Activated CD4-positive, alpha-beta T cell treated with anti-CD3 and anti-CD28 coated beads, Interleukin-10, Interleukin-2, amounts not matched to agents 100 ng/mL and 50 ng/mL, durations not matched to agents 16 hours and 8 hours (primary cell): ENCODE measurements around the gene SLC35D3.
"Not testable (repeated sequence)": the region's sequence is repeated elsewhere in the genome, so short reads cannot be mapped to it uniquely, and the experiment has no call there.

Experiments used
- DNase-seq: peaks from one replicate; pipeline ENCODE4 v3.0.0-alpha.2; 2020

The SLC35D3 gene, protein sequence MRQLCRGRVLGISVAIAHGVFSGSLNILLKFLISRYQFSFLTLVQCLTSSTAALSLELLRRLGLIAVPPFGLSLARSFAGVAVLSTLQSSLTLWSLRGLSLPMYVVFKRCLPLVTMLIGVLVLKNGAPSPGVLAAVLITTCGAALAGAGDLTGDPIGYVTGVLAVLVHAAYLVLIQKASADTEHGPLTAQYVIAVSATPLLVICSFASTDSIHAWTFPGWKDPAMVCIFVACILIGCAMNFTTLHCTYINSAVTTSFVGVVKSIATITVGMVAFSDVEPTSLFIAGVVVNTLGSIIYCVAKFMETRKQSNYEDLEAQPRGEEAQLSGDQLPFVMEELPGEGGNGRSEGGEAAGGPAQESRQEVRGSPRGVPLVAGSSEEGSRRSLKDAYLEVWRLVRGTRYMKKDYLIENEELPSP

DNA sequence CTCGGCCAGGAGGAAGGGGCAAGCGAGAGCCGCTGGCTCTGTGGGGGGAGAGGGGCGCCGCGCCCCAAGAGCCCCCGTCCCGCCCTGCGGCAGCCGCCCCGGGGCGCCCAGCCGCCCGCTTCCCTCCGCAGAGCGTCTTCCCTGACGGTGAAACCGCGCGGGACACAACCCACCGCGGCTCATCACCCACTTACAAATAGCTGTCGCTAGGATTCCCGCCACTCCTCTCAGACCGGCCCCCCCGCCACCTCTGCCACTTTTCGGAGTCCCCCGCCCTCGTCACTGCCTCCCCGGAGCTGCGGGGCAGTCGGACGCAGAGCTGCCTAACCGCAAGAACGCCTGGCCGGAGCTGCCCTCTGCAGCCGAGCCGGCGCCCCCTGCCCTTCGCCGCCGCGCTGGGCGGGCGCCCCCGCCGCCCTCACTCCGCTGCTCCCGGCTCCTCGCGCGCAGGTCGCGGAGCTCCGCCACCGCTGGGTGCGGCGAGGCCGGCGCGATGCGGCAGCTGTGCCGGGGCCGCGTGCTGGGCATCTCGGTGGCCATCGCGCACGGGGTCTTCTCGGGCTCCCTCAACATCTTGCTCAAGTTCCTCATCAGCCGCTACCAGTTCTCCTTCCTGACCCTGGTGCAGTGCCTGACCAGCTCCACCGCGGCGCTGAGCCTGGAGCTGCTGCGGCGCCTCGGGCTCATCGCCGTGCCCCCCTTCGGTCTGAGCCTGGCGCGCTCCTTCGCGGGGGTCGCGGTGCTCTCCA is at the start of gene SLC35D3:
TSS of gene SLC35D3 (plus strand) at position 366 of the 749 bp plus-strand sequence. CDS start at position 494, 128 bp downstream.
- no peak for DNase-seq

DNA sequence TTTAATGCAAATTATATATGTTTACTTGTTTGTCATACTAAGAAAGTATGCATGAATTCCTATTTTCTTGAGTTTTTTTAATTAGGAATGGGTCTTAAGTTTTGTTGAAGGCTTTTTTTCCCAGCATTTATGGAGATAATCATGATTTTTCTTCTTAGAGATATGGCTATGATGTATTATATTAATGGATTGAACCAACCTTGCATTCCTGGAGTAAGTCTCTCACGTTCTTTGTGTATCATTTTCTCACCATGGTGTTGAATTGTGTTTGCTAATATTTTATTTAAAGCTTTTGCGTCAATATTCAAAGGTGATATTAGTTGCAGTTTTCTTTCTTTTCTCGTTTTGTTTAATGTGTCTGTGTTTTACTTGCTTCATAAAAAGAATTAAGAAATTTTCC is 48.4 kb upstream of the SLC35D3 start:
- no peak for DNase-seq

DNA sequence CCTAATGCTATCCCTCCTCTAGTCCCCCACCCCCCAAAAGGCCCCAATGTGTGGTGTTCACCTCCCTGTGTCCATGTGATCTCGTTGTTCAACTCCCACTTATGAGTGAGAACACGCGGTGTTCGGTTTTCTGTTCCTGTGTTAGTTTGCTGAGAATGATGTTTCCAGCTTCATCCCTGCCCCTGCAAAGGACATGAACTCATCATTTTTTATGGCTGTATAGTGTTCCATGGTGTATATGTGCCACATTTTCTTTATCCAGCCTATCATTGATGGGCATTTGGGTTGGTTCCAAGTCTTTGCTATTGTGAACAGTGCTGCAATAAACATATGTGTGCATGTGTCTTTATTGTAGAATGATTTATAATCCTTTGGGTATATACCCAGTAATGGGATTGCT is 45.6 kb upstream of the SLC35D3 start:
- DNase-seq: not testable (repeated sequence)

DNA sequence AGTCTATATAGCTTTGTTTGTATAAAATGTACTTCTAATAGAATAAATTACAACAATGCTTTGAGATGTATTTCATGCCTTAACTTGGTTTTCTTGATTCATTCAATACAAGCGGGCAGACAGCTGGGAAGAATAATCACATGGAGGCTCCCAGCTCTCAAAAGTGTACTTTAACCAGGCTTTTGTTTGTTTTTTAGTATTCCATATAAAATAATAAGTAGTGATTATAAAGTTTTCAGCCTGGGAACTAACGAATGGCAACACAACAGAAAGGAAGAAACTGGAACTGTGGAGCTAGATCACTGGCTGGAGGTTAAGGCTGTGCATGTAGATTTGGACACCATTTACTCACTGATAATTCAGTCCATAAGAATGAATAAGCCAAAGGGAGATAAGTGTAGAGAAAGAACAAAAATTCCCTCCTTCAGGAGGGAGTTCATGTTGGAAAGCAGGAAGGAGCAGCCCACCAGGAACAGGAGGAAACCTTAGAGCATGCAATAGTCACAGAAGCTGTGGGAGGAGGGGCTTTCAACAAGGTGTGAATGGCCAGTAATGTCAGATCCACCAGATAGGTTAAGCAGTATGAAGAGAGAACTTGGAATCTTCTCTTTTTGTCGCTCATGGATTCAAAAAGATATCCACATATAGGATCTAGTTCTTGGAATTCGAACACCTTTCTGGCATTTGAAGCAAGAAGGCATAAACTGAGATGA is 41.2 kb upstream of the SLC35D3 start:
- no peak for DNase-seq

DNA sequence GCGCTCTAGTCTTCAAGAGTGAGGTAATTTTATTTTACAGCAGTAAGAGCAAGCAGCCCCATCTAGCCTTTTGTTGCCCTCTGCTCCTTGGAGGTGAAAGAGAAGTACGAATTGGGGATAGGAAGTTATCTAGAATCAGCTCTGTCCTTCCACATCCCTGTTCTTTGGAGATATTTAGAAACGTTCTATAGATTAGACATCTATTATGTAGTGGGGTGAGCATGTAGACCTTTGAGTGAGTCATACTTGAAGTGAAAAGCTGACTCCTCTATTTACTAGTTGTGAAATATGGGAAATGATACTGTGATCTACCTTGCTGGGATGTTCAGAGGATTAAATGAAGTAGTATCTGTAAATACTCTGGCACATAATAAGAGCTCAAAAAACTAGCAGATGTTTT is 36.0 kb upstream of the SLC35D3 start:
- peak; percentile 13 for DNase-seq

DNA sequence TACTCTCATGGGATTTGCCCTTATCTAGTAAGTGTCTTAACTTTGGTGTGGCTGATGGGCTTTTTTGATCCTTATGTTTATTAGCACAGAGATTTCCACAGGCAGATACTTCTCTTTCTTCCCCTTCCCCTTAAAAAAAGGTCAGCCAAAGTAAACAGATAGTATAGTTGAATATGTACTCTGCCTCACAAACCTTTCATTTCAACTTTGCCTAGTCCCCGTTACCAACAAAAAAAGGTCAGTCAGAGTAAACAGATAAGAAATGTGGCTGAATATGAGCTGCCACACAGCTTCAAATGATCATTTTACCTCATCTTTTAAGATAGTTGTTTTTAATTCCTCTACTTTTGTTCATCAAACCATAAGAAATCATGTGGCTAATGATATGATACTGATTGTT is 34.1 kb upstream of the SLC35D3 start:
- no peak for DNase-seq

DNA sequence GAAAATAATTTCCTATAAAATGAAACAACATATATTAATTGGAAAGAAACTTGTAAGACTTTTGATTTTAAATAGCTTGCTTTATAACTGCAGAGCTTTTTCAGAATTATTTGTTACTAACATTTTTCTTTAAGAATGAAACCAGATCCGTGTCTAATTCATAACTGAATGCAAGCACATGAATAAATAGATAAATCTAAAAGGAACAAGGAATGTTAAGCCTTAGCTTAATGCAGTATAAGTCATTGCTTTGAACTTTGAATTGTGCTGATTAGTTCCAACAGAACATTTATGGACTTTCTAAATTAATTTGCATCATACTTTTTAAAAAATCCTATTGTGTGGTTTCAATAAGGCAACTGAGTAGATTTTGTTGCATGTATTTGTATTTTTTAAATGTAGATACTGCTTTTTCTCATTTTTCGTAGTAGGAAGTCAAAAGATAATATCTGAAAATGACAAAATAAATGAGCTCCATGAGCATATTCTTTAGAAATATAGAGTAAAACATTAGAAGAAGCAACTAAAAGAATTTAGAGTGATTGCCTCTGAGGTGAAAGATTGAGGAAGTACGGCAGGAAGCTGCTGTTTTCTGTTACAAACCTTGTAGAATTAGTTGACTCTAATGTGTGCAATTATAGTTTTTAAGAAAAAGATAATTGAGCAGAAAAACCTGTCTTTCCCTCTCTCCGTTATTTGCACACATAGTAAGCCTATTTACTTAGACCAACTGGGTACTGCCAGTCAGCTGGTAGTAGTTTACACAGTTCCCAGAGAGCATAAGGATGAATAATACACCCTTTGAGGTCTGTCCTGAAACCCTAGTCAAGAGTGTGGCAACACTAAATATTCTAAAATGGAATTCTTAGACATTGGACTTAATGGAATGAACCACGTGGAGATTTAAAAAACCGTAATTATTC is 32.6 kb upstream of the SLC35D3 start:
- no peak for DNase-seq

DNA sequence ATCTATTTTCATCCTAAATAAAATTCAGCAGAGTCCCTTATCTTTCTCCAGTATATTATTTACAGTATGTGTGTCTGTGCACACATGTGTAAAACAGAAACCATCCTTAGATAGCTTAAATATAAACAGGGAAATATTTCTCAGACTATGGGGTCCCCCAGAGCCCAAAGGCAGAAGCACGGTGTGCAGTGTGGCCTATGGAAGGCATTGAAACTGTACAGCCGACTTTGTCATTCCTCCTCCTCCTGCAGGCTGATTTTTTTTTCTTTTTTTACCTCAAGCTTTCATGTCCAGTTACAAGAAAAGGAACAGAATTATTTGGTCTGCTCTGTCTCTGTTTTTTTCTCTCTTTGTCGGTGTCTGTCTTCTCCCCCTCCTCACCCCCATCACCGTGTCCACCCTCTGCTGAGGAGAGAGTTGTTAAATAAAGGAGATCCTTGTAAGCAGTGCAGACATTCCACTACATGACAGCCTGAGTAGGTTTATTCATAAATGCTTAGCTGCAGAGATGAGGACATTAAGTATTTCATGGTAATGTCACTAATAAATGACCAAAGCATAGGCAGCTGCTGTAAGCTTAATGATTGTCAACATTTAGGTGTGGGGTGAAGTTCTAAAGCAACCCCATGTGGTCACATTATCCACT is 31.8 kb upstream of the SLC35D3 start:
- DNase-seq: no peak

DNA sequence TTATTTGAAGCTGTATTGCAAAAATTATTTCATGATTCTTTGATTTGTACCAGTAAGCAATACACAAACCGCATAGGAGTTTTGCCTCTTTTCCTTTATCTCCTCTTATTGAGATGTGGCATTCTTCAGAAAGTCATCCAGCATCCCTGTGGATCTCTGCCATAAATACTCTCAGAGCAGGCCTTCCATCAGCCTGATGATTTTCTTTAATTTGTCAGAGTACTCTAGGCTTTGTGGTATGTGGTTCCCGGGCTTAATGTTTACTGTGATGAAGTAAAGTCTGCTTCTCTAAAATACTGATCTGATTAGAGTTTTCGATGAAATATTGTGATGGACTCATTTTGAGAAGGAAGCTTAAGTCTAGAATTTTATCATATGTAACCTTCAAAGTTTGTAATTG is 31.1 kb upstream of the SLC35D3 start:
- DNase-seq: peak; percentile 14

DNA sequence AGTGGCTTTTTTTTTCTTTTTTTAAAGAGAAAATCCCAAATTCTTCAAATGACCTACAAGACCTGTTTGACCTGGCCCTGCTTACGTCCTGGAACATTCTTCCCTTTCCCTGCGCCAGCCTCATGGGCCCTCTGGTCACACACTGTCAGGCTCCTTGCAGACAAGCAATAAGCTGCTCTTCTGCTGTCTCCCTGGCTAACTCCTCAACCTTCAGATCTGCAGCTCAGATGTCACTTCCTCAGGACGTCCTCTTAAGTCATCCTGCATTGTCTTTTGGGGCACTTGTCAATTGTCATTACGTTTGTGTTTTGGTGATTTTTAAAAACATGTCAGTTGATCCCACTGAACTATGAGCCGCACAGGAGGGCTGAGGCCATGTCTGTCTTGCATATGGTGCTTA is 28.9 kb upstream of the SLC35D3 start:
- no peak for DNase-seq

DNA sequence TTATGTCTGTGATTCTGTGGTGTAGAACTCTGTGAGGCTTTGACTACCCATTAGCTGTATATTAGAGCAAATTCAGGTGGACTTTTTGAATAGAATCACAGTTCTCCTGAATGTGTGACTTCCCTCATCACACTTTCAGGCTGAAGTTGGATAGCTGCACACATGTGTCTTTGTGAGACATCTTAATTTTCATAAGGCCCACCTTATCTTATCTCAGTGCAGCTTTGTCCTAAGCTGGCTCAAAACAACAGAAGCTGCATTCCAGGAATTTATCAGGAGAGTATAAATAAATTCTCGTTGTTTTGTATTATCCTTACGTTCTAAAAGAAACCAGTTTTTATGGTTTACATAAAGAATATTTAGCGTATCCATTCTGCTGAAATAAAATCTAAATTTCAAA is 26.2 kb upstream of the SLC35D3 start:
- DNase-seq: no peak

DNA sequence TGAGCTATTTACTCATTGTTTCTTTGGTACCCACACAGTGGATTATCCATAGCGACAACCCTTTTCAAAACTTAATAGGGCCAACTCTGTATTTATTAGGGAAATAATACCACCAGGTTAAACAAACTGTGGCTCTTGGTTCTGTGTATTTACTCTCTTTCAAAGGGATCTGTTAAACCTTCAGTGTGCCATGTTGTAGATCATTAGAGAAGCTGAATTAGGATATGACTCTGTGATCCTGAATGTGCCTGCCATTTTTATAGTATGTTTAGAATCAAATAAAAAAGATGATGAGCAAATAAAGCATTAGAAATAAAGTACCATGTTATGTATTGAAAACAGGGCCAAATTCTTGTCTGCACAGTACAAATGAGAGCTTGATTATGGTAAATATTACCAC is 25.0 kb upstream of the SLC35D3 start:
- no peak for DNase-seq

DNA sequence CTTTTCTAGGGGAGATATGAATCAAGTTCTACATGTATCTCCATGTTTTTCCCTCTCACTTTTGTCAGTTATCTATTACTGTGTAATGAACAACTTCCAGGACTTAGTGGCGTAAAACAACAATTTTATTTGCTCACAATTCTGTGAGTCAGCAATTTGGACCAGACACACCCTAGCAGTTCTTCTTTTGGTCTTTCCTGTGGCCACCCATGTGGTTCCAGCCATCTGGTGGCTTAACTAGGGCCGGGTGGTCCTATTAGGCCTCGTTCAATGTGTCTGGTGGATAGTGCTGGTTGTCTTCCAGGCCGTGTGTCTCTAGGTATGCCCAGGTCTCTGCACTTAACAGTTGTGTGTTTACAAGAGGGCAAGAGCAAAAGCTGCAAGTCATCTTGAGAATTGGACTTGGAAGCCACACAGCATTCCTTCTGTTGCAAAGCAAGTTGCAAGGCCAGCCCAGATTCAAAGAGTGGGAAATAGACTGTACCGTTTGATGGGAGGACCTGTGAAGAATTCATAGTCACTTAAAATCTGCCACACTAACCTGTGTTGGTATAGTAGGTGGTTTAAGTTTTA is 20.8 kb upstream of the SLC35D3 start:
- DNase-seq: no peak

DNA sequence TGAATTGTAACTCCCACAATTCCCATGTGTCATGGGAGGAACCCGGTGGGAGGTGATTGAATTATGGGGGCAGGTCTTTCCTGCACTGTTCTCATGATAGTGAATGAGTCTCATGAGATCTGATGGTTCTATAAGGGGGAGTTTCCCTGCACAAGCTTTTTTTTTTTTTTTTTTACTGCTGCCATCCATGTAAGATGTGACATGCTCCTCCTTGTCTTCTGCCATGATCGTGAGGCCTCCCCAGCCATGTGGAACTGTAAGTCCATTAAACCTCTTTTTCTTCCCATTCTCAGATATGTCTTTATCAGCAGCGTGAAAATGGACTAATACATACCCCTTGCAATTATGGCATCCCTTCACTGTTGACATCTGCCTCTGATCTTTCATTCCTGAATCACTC is 17.6 kb upstream of the SLC35D3 start:
- not testable (repeated sequence) for DNase-seq

DNA sequence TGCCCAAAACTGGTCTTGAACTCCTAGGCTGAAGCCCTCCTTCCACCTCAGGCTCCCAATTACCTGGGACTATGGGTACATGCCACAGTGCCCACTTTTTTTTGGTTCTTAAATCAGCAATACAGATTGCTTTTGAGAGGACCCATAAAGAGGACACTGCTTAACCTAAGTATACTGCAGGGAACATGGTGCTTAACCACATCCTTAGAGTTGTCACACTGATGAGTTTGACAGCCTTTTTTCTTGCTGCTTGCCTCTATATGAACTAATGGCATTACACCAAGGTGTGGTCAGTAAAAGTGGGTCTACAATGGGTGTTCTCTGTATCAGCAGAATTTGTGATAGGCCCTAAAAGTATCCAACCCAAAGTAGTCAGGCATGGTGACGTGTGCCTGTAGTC is 7.2 kb upstream of the SLC35D3 start:
- no peak for DNase-seq

DNA sequence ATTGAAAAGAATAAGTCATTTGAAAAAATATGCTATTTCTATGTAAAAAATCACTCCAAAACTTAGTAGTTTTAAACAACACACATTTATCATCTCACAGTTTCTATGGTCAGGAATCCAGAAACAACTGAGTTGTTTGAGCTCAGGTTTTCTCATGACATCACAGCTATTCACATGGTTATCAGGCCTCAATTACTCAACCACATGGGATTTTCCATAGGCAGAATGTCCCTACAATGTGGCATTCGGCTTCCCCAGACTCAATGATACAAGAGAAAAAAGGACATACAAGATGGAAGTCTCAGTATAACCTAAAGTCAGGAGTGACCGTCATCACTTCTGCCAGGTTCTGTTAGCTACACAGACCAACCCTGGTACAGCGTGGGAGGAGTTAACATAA is 3.4 kb upstream of the SLC35D3 start:
- DNase-seq: no peak

DNA sequence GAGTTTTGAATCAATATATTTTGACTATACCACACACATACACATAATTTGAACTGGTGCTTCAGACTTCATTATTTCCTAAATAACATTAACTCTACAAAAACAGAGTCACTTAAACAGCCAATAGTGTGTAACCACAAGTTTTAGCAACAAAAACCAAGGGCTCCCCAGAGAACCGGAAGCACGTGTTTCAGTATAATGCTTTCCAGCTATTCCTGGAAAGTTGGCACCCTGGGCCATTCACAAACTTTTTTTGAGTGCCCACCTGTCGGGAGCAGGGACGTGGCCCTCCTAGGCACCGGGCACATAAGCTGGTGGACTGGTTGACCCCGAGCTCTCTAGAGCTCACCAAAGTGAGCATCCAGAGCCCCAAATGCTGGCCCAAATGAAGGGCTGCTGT is 1.9 kb upstream of the SLC35D3 start:
- peak; percentile 19 for DNase-seq

DNA sequence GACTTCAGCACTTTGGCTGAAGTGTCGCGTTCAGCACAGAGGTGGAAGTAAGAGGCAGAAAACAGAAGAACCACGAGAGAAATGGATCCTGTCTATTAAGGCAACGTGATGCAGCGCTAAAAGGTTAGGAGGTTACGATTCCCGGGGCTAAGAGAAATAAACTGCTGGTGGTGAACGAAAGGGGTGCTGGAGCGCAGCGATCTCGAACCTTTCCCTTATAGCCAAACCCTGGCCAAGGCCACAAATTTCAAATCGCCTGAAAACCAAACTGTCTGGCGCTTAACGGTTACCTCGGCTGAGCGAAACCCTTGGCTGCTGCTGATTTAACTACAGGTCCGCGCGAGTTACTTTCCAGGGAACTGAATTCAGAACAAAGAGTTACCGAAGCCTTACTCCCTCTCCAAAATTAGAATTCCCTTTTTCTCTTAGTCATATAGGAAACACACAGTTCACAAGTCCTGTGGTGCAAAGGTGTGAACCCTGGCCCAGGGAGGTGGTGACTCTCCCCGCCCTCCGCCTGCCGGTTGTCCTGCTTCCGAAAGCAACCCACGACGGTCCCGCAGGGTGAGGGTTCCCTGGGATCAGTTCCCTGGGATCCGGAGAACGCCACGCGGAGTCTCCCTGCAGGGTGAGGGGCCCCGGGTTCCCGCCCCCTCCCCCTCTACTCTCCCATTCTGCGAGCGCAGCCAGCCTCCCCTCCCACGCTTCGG is 1.3 kb upstream of the SLC35D3 start:
- peak; percentile 16 for DNase-seq

DNA sequence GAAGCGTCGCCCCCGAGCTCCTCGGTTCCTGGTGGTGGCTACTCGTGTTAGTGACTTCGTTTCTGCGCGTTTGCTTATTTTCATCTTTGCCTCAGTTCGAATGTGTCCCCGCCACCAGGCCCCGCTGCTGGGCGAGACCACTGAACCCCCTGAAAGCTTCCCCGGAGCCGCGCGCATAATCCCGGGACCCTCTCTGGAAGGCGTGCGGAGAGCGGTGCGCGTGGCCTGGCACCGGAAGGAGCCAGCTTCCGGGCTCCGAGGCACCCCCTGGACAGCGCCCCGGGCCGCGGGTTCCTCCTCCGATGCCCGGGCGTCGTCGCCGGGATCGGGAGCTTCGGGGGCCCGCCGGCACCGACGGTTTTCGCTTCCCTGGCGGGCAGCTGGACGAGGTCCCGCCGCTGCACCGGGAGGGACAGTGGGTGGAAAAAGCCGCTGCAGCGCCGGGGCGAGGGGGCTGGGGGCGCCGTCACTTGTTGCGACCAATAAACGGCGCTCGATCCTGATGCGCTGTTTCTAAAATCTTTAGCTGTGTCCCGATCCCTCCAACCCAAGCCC is 643 bp upstream of the SLC35D3 start:
- DNase-seq: no peak

DNA sequence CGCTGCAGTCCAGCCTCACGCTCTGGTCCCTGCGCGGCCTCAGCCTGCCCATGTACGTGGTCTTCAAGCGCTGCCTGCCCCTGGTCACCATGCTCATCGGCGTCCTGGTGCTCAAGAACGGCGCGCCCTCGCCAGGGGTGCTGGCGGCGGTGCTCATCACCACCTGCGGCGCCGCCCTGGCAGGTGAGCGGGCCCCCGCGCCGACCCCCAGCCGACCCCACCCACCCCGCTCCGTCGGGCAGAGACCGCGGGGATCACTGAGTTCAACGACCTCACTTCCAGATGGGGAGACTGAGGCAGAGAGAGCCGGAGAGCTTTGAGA is 545 bp downstream of the SLC35D3 start:
- DNase-seq: no peak
